SK-N-SH treated with all-trans-retinoic acid at 6 μM for 48 hours (cell line): Measurements from ENCODE around the gene ZBTB26.

Experiments used
- ATAC-seq: fragments of 200-7000 bp; cut with Tn5 transposase; 3 replicates; pipeline ENCODE4 v1.9.1; 2020; ENCODE audit warnings: mild to moderate bottlenecking, moderate library complexity
- ARNTL ChIP-seq: fragments of 450-650 bp; formaldehyde crosslinking; IDR thresholded peaks from 2 replicates; pipeline ENCODE4 v1.5.0; 2020; ENCODE audit warnings: low read depth, mild to moderate bottlenecking, moderate library complexity, borderline replicate concordance
- BACH2 ChIP-seq: fragments of 250-450 bp; sonication (Bioruptor Pico); IDR thresholded peaks from 2 replicates; pipeline ENCODE4 v1.9.0; 2021; ENCODE audit warnings: mild to moderate bottlenecking, borderline replicate concordance
- CSDC2 ChIP-seq: fragments of 250-450 bp; sonication (Bioruptor Pico); IDR thresholded peaks from 2 replicates; pipeline ENCODE4 v1.5.0; 2020; ENCODE audit warnings: mild to moderate bottlenecking, moderate library complexity
- CSRNP3 ChIP-seq: fragments of 250-450 bp; sonication (Bioruptor Pico); IDR thresholded peaks from 2 replicates; pipeline ENCODE4 v1.5.1; 2021; ENCODE audit warnings: mild to moderate bottlenecking, moderate library complexity
- ESRRG ChIP-seq: fragments of 250-450 bp; sonication (Bioruptor Pico); IDR thresholded peaks from 2 replicates; pipeline ENCODE4 v1.6.1; 2021; ENCODE audit warnings: mild to moderate bottlenecking
- GLIS3 ChIP-seq: fragments of 250-450 bp; sonication (Bioruptor Pico); IDR thresholded peaks from 2 replicates; pipeline ENCODE4 v1.5.0; 2020; ENCODE audit warnings: mild to moderate bottlenecking, moderate library complexity
- ISL1 ChIP-seq: fragments of 250-450 bp; sonication (Bioruptor Pico); IDR thresholded peaks from 2 replicates; pipeline ENCODE4 v2.1.2; 2022; ENCODE audit warnings: mild to moderate bottlenecking, moderate library complexity
- PPARA ChIP-seq: fragments of 250-450 bp; sonication (Bioruptor Pico); IDR thresholded peaks from 2 replicates; pipeline ENCODE4 v1.5.0; 2020; ENCODE audit warnings: mild to moderate bottlenecking, borderline replicate concordance
- SNAI2 ChIP-seq: fragments of 250-450 bp; sonication (Bioruptor Pico); IDR thresholded peaks from 2 replicates; pipeline ENCODE4 v1.5.0; 2020; ENCODE audit warnings: mild to moderate bottlenecking, moderate library complexity
- TCF4 ChIP-seq: fragments of 250-450 bp; sonication (Bioruptor Pico); IDR thresholded peaks from 2 replicates; pipeline ENCODE4 v1.8.0; 2021; ENCODE audit warnings: mild to moderate bottlenecking, moderate library complexity, borderline replicate concordance
- TOX ChIP-seq: fragments of 250-450 bp; sonication (Bioruptor Pico); IDR thresholded peaks from 2 replicates; pipeline ENCODE4 v1.8.0; 2021; ENCODE audit warnings: mild to moderate bottlenecking, moderate library complexity, borderline replicate concordance
- TSHZ2 ChIP-seq: fragments of 250-450 bp; sonication (Bioruptor Pico); IDR thresholded peaks from 2 replicates; pipeline ENCODE4 v1.5.0; 2020; ENCODE audit warnings: mild to moderate bottlenecking, moderate library complexity
- ZC3H10 ChIP-seq: fragments of 250-450 bp; sonication (Bioruptor Pico); IDR thresholded peaks from 2 replicates; pipeline ENCODE4 v1.5.1; 2021; ENCODE audit warnings: mild to moderate bottlenecking, moderate library complexity
- ZFP3 ChIP-seq: fragments of 250-450 bp; sonication (Bioruptor Pico); IDR thresholded peaks from 2 replicates; pipeline ENCODE4 v1.5.0; 2020; ENCODE audit warnings: mild to moderate bottlenecking, moderate library complexity
- ZFP30 ChIP-seq: fragments of 450-650 bp; formaldehyde crosslinking; IDR thresholded peaks from 2 replicates; pipeline ENCODE4 v1.5.0; 2022; ENCODE audit warnings: mild to moderate bottlenecking, moderate library complexity
- ZNF70 ChIP-seq: fragments of 450-650 bp; formaldehyde crosslinking; IDR thresholded peaks from 2 replicates; pipeline ENCODE4 v1.5.0; 2020; ENCODE audit warnings: mild to moderate bottlenecking, moderate library complexity
- TF ChIP-seq, protein P1 (sequence below): fragments of 250-450 bp; sonication (Bioruptor Pico); IDR thresholded peaks from 2 replicates; pipeline ENCODE4 v1.5.1; 2020; ENCODE audit warnings: low read depth, mild to moderate bottlenecking, moderate library complexity
- TF ChIP-seq, protein P2 (sequence below): fragments of 250-450 bp; sonication (Bioruptor Pico); IDR thresholded peaks from 2 replicates; pipeline ENCODE4 v1.8.0; 2020; ENCODE audit warnings: mild to moderate bottlenecking, moderate library complexity, borderline replicate concordance
- TF ChIP-seq, protein P3 (sequence below): fragments of 250-450 bp; sonication (Bioruptor Pico); IDR thresholded peaks from 2 replicates; pipeline ENCODE4 v1.8.0; 2021; ENCODE audit warnings: low read depth, mild to moderate bottlenecking, moderate library complexity, borderline replicate concordance

Gene ZBTB26

GRCh38 chr9:122949696-122950095, 18.4 kb upstream of the ZBTB26 start:
- ATAC-seq = no peak

DNA sequence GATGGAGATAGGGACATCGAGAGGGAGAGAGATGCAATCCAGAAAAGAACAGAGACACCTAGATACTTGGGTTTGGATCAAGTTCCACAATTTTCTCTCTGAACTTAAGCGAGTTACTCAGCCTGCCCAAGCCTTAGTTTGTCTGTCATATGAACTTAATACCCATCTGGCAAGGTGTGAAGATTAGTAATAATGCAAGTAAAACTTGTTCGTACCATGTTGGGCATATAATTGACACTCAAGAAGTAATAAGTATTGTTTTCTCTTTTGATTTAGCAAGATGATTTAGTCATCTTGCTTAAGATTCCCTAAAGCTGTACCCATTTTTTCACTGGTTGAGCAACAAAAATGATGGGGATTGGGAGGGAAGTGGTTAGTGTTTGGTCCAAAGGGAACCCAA, 17.0 kb upstream of the ZBTB26 start:
- ATAC-seq = no peak
- TF ChIP-seq CSDC2 (CRISPR knock-in tag) = no peak
- no peak for TF ChIP-seq TSHZ2 (CRISPR knock-in tag)
- TF ChIP-seq, protein P1, sequence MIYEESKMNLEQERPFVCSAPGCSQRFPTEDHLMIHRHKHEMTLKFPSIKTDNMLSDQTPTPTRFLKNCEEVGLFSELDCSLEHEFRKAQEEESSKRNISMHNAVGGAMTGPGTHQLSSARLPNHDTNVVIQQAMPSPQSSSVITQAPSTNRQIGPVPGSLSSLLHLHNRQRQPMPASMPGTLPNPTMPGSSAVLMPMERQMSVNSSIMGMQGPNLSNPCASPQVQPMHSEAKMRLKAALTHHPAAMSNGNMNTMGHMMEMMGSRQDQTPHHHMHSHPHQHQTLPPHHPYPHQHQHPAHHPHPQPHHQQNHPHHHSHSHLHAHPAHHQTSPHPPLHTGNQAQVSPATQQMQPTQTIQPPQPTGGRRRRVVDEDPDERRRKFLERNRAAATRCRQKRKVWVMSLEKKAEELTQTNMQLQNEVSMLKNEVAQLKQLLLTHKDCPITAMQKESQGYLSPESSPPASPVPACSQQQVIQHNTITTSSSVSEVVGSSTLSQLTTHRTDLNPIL (CRISPR knock-in tag) = no peak
- TF ChIP-seq TOX (CRISPR knock-in tag) = no peak
- no peak for TF ChIP-seq PPARA
- no peak for TF ChIP-seq CSRNP3 (CRISPR knock-in tag)
- TF ChIP-seq ARNTL (CRISPR knock-in tag) = no peak
- no peak for TF ChIP-seq GLIS3 (CRISPR knock-in tag)
- no peak for TF ChIP-seq ESRRG (CRISPR knock-in tag)
- no peak for TF ChIP-seq ZFP30 (CRISPR knock-in tag)
- no peak for TF ChIP-seq ZNF70
- TF ChIP-seq, protein P2, sequence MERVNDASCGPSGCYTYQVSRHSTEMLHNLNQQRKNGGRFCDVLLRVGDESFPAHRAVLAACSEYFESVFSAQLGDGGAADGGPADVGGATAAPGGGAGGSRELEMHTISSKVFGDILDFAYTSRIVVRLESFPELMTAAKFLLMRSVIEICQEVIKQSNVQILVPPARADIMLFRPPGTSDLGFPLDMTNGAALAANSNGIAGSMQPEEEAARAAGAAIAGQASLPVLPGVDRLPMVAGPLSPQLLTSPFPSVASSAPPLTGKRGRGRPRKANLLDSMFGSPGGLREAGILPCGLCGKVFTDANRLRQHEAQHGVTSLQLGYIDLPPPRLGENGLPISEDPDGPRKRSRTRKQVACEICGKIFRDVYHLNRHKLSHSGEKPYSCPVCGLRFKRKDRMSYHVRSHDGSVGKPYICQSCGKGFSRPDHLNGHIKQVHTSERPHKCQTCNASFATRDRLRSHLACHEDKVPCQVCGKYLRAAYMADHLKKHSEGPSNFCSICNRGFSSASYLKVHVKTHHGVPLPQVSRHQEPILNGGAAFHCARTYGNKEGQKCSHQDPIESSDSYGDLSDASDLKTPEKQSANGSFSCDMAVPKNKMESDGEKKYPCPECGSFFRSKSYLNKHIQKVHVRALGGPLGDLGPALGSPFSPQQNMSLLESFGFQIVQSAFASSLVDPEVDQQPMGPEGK (CRISPR knock-in tag) = no peak
- TF ChIP-seq ZC3H10 (CRISPR knock-in tag) = no peak
- TF ChIP-seq BACH2 = no peak
- TF ChIP-seq ZFP3 = no peak
- TF ChIP-seq, protein P3, sequence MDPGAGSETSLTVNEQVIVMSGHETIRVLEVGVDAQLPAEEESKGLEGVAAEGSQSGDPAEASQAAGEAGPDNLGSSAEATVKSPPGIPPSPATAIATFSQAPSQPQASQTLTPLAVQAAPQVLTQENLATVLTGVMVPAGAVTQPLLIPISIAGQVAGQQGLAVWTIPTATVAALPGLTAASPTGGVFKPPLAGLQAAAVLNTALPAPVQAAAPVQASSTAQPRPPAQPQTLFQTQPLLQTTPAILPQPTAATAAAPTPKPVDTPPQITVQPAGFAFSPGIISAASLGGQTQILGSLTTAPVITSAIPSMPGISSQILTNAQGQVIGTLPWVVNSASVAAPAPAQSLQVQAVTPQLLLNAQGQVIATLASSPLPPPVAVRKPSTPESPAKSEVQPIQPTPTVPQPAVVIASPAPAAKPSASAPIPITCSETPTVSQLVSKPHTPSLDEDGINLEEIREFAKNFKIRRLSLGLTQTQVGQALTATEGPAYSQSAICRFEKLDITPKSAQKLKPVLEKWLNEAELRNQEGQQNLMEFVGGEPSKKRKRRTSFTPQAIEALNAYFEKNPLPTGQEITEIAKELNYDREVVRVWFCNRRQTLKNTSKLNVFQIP (CRISPR knock-in tag) = no peak

More at GRCh38 chr9:122949696-122950095, 18.4 kb upstream of the ZBTB26 start:
- TF ChIP-seq ZNF70 (no peak), TCF4 (no peak), GLIS3 (CRISPR knock-in tag) (no peak), PPARA (no peak), ESRRG (CRISPR knock-in tag) (no peak), TSHZ2 (CRISPR knock-in tag) (no peak), BACH2 (no peak), ZFP30 (CRISPR knock-in tag) (no peak), ISL1 (CRISPR knock-in tag) (no peak), SNAI2 (no peak)
- TF ChIP-seq, protein P1 (CRISPR knock-in tag) = no peak
- TF ChIP-seq, protein P3 (CRISPR knock-in tag) = no peak
